T-helper 1 cell treated with Interleukin-12 subunit alpha and Interleukin-12 subunit beta and Interleukin-4 antibody, amounts not matched to agents 30 μg/mL and 1 μg/mL, for 36 hours (primary cell): ENCODE data around the gene ZBED4.

ENCODE experiments used
- H3K27ac Mint-ChIP-seq: one replicate; pipeline ENCODE4 v1.8.0; 2021; ENCODE audit warnings: mild to moderate bottlenecking, mixed read lengths
- H3K27me3 Mint-ChIP-seq: one replicate; pipeline ENCODE4 v1.8.0; 2021; ENCODE audit warnings: low read depth, mixed read lengths
- H3K36me3 Mint-ChIP-seq: one replicate; pipeline ENCODE4 v1.8.0; 2021; ENCODE audit warnings: low read depth, mixed read lengths
- H3K4me1 Mint-ChIP-seq: one replicate; pipeline ENCODE4 v1.8.0; 2021; ENCODE audit warnings: low read depth, mixed read lengths
- H3K4me3 Mint-ChIP-seq: one replicate; pipeline ENCODE4 v1.8.0; 2021; ENCODE audit warnings: mild to moderate bottlenecking, moderate library complexity, mixed read lengths
- H3K9me3 Mint-ChIP-seq: one replicate; pipeline ENCODE4 v1.8.0; 2021; ENCODE audit warnings: mixed read lengths

The ZBED4 gene

DNA sequence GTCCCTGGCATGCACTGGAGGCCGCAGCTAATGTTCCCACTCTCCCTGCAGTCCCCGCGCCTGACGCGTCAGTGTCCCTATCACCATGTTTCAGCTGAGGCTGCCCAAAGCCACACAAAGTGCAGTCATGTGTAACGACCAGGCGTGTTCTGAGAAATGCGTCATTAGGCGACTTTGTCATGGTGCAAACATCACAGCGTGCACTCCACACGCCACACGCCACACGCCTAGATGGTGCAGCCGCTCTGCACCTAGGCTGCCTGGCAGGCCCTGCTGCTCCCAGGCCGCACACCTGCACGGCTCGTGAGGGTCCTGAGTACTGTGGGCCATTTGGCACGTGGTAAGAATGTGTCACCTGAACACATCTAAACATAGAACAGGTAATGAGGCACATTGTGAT, 67.2 kb downstream of the ZBED4 start:
- Mint-ChIP-seq H3K27me3 (no peaks in the 10 kb centered on the region), H3K36me3 (peaks cover 23% of the 10 kb centered on the region), H3K27ac (no peak overlapping the region), H3K9me3 (no peaks in the 10 kb centered on the region), H3K4me1 (peaks cover 24% of the 10 kb centered on the region), H3K4me3 (peak overlapping the region; percentile 38)

DNA sequence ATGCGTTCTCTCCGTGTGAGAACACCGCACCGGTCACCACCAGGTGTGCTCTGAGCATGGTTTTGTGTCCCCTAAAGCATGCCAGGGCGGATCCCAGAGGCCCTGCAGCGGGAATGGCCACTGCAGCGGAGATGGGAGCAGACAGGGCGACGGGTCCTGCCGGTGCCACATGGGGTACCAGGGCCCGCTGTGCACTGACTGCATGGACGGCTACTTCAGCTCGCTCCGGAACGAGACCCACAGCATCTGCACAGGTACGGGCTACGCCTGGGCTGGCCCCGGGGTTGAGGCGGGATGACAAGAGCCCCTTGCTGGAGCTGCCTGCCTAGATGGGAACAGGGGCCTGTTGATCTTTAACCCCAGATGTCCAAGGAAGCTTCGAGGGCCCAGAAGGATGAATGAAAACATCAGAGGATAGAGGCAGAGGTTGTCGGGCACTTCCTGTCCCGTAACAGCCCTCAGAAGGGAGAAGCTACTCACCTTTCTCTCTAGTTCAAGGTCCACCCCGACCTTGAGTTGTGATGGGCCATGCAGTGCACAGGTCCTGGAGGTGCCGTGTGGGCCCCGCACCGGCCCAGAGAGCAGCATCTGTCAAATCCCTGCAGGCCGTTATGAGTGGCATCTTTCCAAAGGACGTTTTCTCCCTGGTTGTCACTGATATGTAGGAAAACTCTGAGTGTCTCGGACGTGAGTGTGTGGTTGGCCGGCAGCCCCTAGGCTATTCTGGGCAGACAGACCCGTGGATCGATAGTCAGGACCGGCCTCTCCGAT, 68.0 kb downstream of the ZBED4 start:
- Mint-ChIP-seq H3K4me1 (peaks cover 24% of the 10 kb centered on the region), H3K9me3 (no peaks in the 10 kb centered on the region), H3K27ac (no peak overlapping the region), H3K4me3 (no peak overlapping the region), H3K36me3 (peaks cover 26% of the 10 kb centered on the region), H3K27me3 (no peaks in the 10 kb centered on the region)

DNA sequence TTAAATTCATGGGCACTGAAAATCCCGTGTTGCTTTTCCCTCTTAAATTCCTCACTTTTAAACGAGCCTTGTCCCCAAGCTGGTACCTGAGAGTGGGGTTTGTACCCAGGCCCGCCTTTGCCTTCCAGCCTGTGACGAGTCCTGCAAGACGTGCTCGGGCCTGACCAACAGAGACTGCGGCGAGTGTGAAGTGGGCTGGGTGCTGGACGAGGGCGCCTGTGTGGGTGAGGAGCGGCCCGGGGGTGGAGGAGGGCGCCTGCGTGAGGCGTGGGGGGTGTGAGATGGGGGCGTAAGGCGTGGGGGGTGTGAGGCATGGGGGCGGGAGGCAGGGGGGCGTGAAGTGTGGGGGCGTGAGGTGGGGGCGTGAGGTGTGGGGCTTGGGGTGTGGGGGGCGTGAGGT, 68.8 kb downstream of the ZBED4 start:
- Mint-ChIP-seq H3K4me1 (peaks cover 21% of the 10 kb centered on the region), H3K9me3 (no peaks in the 10 kb centered on the region)

GRCh38 chr22:49922926-49923325, 69.3 kb downstream of the ZBED4 start:
- Mint-ChIP-seq H3K4me1 (peaks cover 21% of the 10 kb centered on the region), H3K27ac (no peak overlapping the region)

More for the DNA sequence above, 68.8 kb downstream of the ZBED4 start:
- no peaks in the 10 kb centered on the region for H3K27me3 Mint-ChIP-seq
- peaks cover 31% of the 10 kb centered on the region for H3K36me3 Mint-ChIP-seq
- no peak overlapping the region for H3K27ac Mint-ChIP-seq
- no peak overlapping the region for H3K4me3 Mint-ChIP-seq

DNA sequence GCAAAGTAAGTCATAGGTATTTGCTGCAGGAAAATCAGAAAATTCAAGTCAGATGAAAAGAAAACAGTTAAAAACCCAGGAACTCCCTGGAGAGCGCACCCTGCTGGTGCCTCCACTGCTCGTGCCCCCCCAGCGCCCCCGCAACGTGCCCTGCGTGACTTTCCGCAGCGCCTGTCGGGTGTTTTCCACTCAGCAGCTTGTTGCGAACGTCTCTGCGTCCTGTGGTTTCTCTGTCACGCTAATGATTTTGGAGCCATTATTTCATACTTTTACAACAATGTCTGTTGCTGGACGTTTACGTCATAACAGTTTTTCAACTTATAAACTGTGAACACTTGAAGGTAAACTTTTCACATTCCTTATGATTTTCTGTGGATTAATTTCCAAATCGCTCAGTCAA, 69.8 kb downstream of the ZBED4 start:
- H3K4me3 Mint-ChIP-seq, result no peak overlapping the region
- H3K4me1 Mint-ChIP-seq, result peaks cover 21% of the 10 kb centered on the region
- H3K36me3 Mint-ChIP-seq, result peaks cover 31% of the 10 kb centered on the region

More at GRCh38 chr22:49922926-49923325, 69.3 kb downstream of the ZBED4 start:
- Mint-ChIP-seq H3K36me3 (peaks cover 31% of the 10 kb centered on the region), H3K4me3 (no peak overlapping the region), H3K27me3 (no peaks in the 10 kb centered on the region), H3K9me3 (no peaks in the 10 kb centered on the region)

DNA sequence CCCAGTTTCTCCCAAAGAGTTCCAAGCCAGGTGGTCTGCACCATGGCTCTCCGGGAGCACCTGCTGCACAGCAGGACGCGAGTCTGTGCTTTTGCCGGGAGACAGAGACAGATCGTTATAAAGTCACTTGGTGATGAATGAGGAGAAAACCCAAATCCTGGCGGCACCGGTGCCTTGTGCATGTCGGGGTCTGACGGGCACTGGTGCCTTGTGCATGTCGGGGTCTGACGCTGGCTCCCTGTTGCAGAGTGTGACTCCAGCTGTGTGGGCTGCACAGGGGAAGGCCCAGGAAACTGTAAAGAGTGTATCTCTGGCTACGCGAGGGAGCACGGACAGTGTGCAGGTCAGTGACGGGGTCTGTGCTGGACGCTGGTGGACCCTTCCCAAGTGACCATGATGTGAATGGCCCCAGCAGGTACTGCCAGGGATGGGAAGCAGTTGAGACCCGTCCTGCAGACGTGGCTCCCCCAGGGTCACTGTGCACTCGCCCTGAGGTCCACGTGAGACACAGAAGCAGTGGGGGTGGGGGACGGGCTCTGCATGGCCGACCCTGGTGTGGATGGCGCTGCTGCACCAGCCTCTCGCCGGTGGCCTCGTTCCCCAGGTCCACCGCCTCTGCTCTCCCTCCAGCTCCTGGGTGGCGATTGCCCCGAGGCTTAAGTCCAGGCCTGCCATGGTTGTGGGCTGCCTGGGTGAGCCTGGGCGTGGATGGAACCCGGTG, 70.6 kb downstream of the ZBED4 start:
- H3K36me3 Mint-ChIP-seq, result peaks cover 31% of the 10 kb centered on the region
- no peaks in the 10 kb centered on the region for H3K27me3 Mint-ChIP-seq
- no peak overlapping the region for H3K4me3 Mint-ChIP-seq
- H3K27ac Mint-ChIP-seq, result no peak overlapping the region
- H3K9me3 Mint-ChIP-seq, result no peaks in the 10 kb centered on the region
- H3K4me1 Mint-ChIP-seq, result peaks cover 21% of the 10 kb centered on the region

More for the DNA sequence above, 69.8 kb downstream of the ZBED4 start:
- H3K27me3 Mint-ChIP-seq, result no peaks in the 10 kb centered on the region
- H3K9me3 Mint-ChIP-seq, result no peaks in the 10 kb centered on the region
- H3K27ac Mint-ChIP-seq, result no peak overlapping the region

GRCh38 chr22:49925525-49926128, 72.0 kb downstream of the ZBED4 start:
- Mint-ChIP-seq H3K4me3 (peak overlapping the region; percentile 81), H3K27me3 (no peaks in the 10 kb centered on the region), H3K36me3 (peaks cover 21% of the 10 kb centered on the region), H3K27ac (peak overlapping the region; percentile 97), H3K9me3 (no peaks in the 10 kb centered on the region), H3K4me1 (peaks cover 14% of the 10 kb centered on the region)

DNA sequence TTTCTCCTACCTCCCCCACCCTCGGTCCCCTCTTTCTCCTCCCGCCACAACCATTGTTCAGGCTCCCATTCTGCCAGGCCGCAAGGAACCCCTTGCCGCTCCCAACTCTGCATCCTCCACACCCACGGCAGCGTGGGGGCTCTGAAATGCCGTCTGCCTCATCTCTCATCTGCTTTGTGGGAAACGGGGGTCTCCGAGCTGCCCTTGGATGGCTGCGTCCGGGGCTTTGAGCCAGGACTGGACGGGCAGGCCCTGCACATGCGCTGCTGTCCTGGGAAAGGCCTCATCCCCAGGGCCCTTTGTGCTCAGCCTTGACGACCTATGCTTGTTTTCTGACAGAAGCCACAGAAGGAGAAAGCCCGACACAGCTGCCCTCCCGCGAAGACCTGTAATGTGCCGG, 73.3 kb downstream of the ZBED4 start:
- Mint-ChIP-seq H3K36me3 (peaks cover 17% of the 10 kb centered on the region), H3K27ac (peak overlapping the region; percentile 83), H3K9me3 (no peaks in the 10 kb centered on the region), H3K4me3 (no peak overlapping the region), H3K27me3 (no peaks in the 10 kb centered on the region), H3K4me1 (peaks cover 21% of the 10 kb centered on the region)

GRCh38 chr22:49927483-49928184, 74.0 kb downstream of the ZBED4 start:
- peak overlapping the region; percentile 83 for H3K27ac Mint-ChIP-seq
- H3K9me3 Mint-ChIP-seq, result no peaks in the 10 kb centered on the region
- H3K36me3 Mint-ChIP-seq, result peaks cover 17% of the 10 kb centered on the region
- H3K27me3 Mint-ChIP-seq, result no peaks in the 10 kb centered on the region
- H3K4me3 Mint-ChIP-seq, result no peak overlapping the region
- peaks cover 21% of the 10 kb centered on the region for H3K4me1 Mint-ChIP-seq

DNA sequence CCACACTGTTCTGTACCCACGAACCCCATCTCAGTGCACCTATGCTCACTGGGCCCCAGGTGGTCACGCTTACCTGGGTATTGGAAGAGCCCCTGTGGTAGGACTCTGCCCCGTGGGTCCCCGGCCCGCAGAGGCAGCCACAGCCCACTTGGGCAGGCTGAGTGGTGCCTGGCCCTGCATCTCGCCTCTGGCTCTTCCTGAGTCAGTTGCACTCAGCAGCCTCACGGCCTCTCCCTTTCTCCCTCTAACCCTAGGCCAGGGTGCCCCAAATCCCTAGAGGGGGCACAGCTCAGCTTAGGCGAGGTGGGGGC, 74.5 kb downstream of the ZBED4 start:
- Mint-ChIP-seq H3K36me3 (peaks cover 17% of the 10 kb centered on the region), H3K27me3 (no peaks in the 10 kb centered on the region), H3K27ac (peak overlapping the region; percentile 63), H3K9me3 (no peaks in the 10 kb centered on the region), H3K4me1 (peaks cover 23% of the 10 kb centered on the region), H3K4me3 (no peak overlapping the region)

- Mint-ChIP-seq H3K27me3 (no peaks in the 10 kb centered on the region), H3K27ac (peak overlapping the region; percentile 15), H3K9me3 (no peaks in the 10 kb centered on the region), H3K4me1 (peaks cover 26% of the 10 kb centered on the region), H3K4me3 (no peak overlapping the region), H3K36me3 (peaks cover 15% of the 10 kb centered on the region)
Observed at GRCh38 chr22:49928555-49929210, 75.0 kb downstream of the ZBED4 start.

DNA sequence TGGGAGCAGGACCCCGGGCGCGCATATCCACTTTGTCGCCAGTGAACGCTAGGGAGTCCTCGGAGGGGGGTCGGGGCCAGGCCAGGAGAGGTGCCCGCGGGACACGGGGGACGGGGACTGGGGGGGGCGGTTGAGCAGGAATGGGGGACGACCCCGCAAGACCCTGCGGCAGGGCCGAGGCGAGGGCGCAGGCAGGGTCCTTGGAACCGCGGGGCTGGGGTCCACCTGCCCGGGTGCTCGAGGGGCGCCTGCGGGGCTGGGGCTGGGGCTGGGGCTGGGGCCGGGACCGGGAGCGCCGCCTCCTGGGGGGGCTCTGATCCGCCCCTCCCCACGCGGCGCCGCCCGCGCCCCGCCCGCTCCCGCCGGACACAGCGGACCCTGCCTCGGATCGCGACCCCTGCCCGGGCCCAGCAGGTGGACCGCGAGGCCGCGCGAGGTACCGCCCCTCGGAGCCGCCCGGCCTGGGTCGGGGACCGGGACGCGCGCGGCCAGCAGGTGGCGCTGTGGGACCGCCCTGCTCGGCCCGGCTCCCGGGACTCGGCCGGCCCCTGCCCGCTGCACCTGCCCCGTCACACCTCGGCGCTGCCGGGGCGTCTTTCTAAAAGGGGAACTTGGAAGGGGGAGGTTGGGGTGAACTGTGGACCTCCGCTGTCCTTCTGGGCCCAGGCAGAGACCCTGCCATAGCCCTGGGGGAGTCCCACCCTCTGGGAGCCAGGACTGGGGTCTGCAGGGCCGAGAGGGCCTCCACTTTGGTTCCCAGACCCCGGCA, 75.8 kb downstream of the ZBED4 start:
- H3K36me3 Mint-ChIP-seq, result peaks cover 15% of the 10 kb centered on the region
- H3K4me1 Mint-ChIP-seq, result peaks cover 29% of the 10 kb centered on the region
- H3K27ac Mint-ChIP-seq, result no peak overlapping the region
- H3K27me3 Mint-ChIP-seq, result no peaks in the 10 kb centered on the region
- no peaks in the 10 kb centered on the region for H3K9me3 Mint-ChIP-seq
- H3K4me3 Mint-ChIP-seq, result no peak overlapping the region

- no peak overlapping the region for H3K27ac Mint-ChIP-seq
- no peaks in the 10 kb centered on the region for H3K9me3 Mint-ChIP-seq
- H3K4me3 Mint-ChIP-seq, result no peak overlapping the region
- H3K36me3 Mint-ChIP-seq, result peaks cover 14% of the 10 kb centered on the region
- H3K4me1 Mint-ChIP-seq, result peaks cover 29% of the 10 kb centered on the region
- no peaks in the 10 kb centered on the region for H3K27me3 Mint-ChIP-seq
Observed at GRCh38 chr22:49929994-49930575, 76.4 kb downstream of the ZBED4 start.
